GM13977 (cell line): Measurements from ENCODE around the gene FBXW11.
"Not testable (repeated sequence)": the region's sequence is repeated elsewhere in the genome, so short reads cannot be mapped to it uniquely, and the experiment has no call there.

ENCODE experiments used
- DNase-seq: peaks from one replicate; pipeline ENCODE4 v3.0.0; 2012; ENCODE audit warnings: low spot score
- CTCF ChIP-seq: IDR thresholded peaks from 2 replicates; pipeline ENCODE4 v1.5.1; 2012; ENCODE audit warnings: mild to moderate bottlenecking, control low read depth; ENCODE audit not compliant: insufficient read depth; ENCODE audit errors: extremely low read depth, missing control alignments
- in situ Hi-C: fragments of 300-500 bp; cut with MboI; formaldehyde crosslinking; loops from one replicate; pipeline ENCODE4 v1.12.0; 2022; ENCODE audit warnings: low sequenced_read_pairs, low pct_unique_long_range_greater_than_20kb, mixed read lengths, inconsistent platforms; ENCODE audit not compliant: unreplicated experiment

The FBXW11 gene

DNA sequence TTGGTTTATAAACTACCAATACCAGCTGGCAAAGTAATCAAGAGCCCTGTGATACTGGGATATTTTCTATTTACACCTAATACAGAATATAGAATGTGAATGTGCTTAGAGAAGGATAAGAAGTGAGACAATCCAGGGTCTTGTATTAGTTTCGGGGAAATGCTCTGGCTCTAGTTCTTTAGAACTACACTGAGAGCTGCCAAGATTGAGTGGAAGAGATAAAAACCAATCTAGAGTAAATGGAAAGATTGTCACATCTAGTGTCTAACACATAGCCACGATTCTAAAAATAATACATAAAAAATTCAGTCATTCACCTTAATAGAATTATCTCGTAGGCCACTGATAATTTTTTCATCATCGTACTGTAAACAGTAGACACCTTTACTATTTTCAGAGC lies 115.3 kb downstream of the FBXW11 start:
- DNase-seq: no peak
- in situ Hi-C loops: no loop called here
- TF ChIP-seq CTCF: no peak

DNA sequence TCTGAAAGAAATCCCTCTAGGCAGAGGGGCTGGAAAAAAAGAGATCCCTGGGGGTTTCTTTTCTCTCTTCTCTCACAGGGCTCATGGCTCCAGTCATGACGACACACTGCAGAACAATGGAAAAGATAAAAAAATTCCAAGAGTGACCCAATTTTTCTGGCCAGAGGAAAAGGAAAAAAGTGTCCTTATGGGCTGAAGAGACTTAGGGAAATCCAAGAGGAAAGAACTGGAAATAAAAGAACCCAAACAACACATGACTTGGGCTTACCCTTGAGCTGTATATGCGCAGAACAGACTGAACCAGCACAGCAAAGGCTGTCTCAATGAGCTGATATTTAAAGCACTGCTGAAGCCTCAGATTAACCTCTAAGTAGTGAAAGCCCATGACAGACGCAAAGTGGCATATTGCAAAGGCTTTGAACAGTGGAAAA lies 118.4 kb downstream of the FBXW11 start:
- TF ChIP-seq CTCF: no peak
- in situ Hi-C loops: no loop called here
- no peak for DNase-seq

- DNase-seq, in situ Hi-C loops: not testable (repeated sequence)
Observed at GRCh38 chr5:171886037-171886436, 120.4 kb downstream of the FBXW11 start.

DNA sequence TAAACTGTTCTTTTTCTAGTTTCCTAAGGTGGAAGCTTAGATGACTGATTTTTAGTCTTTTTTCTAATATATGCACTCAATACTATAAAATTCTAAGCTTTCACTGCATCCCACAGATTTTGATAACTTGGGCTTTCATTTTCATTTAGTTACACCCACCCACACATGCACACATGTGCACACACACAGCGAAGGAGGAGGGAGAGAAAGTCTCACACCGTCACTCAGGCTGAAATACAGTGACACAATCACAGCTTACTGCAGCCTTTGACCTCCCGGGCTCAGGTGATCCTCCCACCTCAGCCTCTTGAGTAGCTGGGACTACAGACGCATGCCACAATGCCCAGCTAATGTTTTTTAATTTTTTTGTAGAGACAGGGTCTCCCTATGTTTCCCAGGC lies 124.3 kb downstream of the FBXW11 start:
- TF ChIP-seq CTCF: no peak
- DNase-seq: no peak
- in situ Hi-C loops: no loop called here

DNA sequence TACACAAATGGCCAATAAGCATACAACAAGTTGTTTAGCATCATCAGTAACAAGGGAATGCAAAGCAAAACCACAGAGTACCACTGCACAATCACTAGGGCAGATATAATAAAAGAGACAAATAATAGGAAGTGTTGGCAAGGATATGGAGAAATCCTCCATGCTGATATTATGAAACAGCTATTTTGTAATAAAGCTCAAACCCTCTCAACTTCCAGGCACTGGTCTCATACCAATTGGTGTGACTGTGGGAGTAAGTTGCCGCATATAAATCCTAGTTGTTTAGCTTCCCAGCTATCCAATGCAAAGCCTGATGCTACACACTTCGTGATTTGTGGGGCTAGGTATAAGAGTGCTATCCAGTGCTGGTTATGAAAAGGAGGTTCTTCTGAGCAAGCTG lies 132.2 kb downstream of the FBXW11 start:
- TF ChIP-seq CTCF: no peak
- in situ Hi-C loops: no loop called here
- DNase-seq: no peak

- TF ChIP-seq CTCF: no peak
- no peak for DNase-seq
- in situ Hi-C loops: no loop called here
Observed at GRCh38 chr5:171872666-171873065, 133.8 kb downstream of the FBXW11 start.

DNA sequence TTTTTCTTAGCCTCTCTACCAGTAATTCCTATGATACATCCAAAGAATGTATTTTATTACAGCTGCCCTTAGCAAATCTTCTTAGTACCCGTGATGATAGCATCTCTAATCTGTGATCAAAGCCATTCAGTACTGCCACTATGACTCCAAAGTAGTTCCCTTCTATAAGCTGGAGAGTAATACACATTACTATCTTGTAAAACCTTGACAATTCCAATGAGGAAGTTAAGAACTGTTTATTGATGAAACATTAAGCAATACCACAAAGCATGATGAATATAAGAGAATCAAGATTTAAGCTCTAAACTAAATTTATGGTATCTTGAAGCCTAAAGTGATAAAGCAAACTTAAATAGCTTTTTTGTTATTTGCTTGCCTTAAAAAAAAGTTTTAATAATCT lies 134.7 kb downstream of the FBXW11 start:
- in situ Hi-C loops: no loop called here
- no peak for DNase-seq

More for the DNA sequence above, 134.7 kb downstream of the FBXW11 start:
- no peak for TF ChIP-seq CTCF
